NCI-H1092 (cell line): Measurements from ENCODE around the gene APOL4.
A peak's percentile ranks its signal among the peaks of the same experiment; 100 is the strongest.
"Not testable (repeated sequence)": the region's sequence is repeated elsewhere in the genome, so short reads cannot be mapped to it uniquely, and the experiment has no call there.

Source experiments
- DNase-seq: peaks from one replicate; lab custom pipeline; 2025; lab: John Stamatoyannopoulos, UW

Gene APOL4

DNA sequence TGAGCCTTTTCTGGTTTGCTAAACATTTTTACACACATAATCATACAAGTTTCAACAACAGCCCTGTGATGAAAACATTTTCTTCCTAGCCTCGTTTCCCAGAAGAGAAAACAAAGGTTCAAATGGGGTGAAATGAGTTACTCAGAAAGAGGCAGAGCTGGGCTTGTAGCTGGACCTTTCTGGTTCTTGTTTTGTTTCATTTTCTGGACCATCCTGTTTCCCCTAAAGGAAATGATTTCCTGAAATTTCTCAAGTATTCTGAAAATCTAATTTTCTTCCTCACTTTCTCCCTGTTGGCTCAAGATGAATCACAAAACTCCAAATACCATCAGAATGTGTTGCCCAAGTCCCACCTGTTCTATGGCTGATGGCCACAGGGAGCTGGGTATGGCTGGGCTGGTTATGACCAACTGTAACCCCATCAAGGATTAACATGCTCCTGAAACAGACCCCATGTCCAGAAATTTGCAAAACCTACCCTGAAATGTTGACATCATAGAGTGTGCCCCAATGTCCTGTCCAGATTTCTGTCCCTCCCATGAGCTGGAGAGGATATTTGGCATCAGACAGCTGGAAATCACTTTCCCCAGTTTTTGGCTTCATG, 6.7 kb upstream of the APOL4 start:
- no peak for DNase-seq

GRCh38 chr22:36206255-36206654, 4.6 kb upstream of the APOL4 start:
- no peak for DNase-seq

DNA sequence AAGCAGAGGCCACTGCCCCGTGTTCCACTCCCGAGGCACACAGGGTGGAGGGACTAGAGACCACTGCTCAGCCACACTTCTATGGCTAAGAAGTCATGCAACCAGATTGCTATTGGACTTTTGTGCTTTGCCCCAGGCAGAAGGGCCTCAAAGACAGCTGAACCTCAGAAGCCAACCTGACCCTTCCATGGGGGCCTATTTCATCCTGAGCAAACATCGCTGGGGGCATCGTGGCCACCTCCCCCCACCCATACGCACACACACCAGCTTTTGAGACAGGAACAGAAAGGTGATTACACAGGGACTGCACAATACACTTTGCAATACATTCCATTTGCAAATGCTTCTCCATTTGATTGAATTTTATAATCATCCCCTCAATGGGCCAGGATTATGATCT, 4.0 kb upstream of the APOL4 start:
- not testable (repeated sequence) for DNase-seq

DNA sequence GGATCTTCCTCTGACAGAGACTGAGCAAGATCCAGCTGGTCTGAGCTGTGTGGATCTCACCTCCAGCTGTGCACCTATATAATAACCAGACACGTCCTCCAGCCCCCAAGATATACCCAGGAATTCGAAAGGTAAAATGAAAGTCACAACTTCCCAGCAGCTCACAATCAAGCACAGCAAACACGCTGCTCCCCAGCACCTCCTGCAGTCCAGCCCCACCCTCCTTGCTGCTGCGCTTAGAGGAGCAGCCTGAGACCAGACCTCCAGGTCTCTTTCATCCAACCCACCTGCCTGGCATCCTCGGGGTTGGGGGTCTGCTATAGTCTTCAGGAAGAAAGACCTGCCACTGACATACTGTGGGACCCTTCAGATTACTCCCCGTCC, 3.0 kb upstream of the APOL4 start:
- DNase-seq, result no peak

GRCh38 chr22:36204001-36204631, 2.5 kb upstream of the APOL4 start:
- DNase-seq, result no peak

DNA sequence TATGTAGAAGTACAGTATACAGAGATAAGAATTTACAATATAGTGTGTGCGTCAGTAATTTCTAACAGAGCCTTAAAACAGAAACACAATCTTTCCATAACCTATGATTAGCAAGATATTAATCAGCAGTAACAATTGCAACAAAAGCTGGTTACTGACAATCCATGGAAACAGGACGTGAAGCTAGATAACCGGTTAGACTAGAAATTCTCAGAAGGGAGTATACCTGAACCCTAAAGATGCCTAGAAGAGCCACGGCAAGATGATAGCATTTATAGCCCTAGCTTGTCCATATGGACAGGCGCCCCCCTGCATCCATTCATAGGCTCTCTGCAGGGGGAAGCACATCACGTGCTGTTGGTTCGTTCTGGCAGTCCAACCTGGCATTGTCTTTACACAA, 1.8 kb upstream of the APOL4 start:
- not testable (repeated sequence) for DNase-seq

DNA sequence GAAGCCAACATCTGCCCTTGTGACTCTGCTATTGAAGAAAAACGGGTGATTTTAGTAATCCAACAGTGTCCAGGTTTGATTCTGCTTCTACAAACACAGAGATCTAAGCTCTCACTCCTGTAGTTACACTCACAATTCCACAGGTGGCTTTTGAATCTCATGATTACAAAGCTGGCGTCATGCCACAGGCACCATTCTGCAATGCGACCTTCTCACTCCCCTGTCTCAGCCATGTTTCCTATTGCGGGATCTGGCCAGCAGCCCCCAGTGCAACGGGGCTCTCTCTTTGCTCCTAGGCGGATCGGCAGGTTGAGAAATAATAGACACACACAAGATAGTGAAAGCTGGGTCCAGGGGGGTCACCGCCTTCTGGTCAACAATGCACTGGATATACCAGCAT, 1.3 kb upstream of the APOL4 start:
- peak; percentile 59 for DNase-seq

GRCh38 chr22:36201025-36201424, 584 bp downstream of the APOL4 start:
- not testable (repeated sequence) for DNase-seq

- DNase-seq, result no peak
Observed at GRCh38 chr22:36199001-36199551, 2.5 kb downstream of the APOL4 start.

- DNase-seq, result no peak
Observed at GRCh38 chr22:36198536-36198935, 3.1 kb downstream of the APOL4 start.

- DNase-seq, result no peak
Observed at GRCh38 chr22:36197514-36198146, 4.0 kb downstream of the APOL4 start.

DNA sequence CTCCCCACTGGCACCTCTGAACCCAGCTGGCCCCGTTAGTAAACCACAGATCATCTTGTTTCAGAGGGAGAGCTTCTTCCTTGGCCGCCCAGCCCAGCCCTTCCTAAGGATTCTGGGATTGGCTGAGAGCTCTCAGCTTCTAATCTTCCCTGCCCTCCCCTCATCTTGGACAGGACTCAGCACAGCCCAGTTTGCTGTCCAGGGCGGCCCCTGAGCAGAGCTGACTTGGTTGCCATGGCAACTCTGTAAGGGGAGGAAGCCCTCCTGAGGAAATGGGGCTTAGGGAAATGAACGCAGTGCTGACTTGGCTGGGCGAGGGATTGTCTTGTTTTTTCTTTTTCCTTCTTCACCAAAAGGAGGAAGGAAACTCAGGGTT, 4.6 kb downstream of the APOL4 start:
- peak; percentile 10 for DNase-seq

DNA sequence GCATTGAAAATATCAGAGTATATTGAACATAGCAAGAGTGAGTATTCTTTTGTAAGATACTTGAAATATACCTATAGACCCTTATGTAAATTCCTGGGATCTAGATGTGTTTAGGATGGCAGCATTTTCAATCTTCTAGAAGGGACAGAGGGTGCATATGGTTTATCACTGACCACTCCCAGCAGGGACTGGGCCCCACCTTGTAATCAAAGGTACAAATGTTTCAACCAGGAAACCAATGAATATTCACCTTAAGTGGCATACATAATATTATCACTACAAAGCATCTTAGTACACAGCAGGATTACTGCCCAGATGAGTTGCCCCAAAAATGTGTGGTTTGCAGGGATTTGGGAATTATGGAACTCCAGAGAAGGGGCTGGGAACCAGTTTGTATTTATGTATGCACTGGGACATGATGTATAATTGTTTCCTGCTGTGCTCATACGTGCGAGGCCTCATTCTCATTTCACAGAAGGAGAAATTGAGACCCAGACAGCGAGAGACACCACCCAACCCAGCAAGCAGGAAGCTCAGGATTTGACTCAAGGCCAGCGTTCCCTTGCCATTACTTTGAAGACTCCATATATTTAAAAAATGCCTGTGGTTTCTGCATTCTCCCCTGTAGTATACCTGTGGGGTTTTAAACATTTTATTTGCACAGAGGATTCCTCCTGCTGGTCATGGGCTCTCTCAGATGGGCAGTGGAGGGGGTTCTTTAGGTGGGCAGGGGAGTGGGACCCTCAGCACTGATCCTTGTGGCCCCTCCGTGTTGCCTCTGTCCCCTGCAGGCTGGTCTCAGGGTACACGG, 5.2 kb downstream of the APOL4 start:
- DNase-seq, result no peak

DNA sequence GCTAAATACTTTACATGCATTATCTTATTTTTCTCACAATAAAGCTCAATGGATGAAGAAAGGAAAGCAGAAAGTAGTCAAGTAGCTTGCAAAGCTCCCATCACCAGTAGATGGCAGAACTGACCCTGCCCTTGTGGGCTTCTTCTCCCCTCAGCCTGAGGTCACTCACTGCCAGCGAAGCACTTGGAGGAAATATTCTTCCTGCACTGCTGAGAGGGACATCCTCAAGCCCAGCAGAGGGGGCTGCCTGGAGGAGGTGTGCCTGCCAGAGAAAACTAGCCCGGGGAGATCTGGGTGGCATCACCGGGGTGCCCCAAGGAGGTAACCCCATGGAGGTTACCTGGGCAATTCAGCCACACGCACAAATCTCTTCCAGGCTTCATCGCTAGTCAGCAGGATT, 6.6 kb downstream of the APOL4 start:
- DNase-seq, result peak; percentile 35

GRCh38 chr22:36194385-36194784, 7.2 kb downstream of the APOL4 start:
- DNase-seq, result no peak

- no peak for DNase-seq
Observed at GRCh38 chr22:36193577-36193976, 8.0 kb downstream of the APOL4 start.

DNA sequence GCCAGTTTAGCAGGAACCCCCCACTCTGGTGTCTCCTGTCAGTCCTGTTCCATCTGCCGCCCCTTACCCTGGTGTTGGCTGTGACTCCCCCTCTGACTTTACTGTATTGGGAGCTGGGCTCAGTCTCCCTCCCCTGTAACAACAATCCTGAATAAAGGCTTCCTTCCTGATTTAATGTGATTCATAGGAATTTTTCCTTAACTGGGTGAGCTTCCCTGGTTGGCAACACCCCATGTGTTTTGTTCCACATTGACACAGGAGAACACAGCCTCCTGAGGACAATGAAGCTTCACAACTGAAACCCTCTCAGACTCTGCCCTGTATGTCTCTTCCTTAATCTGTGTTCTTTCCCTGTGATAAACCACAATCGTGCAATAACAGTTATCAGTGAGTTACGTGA, 8.4 kb downstream of the APOL4 start:
- no peak for DNase-seq

- no peak for DNase-seq
Observed at GRCh38 chr22:36192542-36192941, 9.1 kb downstream of the APOL4 start.

DNA sequence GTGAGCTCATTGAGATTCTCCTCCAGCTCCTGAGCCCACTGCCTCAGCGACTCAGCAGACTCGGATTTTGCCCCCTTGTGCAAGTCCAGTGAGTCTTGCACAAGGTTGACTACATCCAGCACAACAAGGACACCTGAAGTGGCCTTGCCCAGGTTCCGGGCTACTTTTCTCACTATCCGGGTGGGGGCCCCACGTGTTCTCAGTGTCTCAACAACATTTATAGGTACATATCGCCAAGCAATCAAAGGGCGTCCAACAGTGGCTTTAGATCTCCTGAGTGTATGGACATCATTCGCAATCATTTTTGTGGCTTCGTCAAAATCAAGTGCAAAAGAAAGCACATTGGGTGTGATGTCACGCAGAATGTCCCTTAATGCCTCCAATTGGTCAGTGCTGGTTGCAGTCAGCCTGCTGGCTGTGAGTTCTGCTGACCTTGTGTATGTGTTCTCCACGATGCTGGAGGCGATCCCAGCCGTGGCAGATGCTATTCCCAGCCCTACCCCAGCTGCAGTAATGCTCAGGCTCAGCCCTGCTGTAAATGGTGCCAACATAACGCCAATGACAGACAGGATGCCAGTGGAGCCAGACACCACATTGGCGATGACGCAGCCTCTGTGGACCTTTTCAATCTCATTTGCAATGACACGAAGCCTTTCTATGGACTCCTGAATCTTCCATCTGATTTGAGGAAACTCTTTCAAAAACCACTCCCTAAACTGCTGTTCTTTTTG, 10.3 kb downstream of the APOL4 start:
- no peak for DNase-seq

- DNase-seq, result not testable (repeated sequence)
Observed at GRCh38 chr22:36187862-36188261, 13.7 kb downstream of the APOL4 start.

DNA sequence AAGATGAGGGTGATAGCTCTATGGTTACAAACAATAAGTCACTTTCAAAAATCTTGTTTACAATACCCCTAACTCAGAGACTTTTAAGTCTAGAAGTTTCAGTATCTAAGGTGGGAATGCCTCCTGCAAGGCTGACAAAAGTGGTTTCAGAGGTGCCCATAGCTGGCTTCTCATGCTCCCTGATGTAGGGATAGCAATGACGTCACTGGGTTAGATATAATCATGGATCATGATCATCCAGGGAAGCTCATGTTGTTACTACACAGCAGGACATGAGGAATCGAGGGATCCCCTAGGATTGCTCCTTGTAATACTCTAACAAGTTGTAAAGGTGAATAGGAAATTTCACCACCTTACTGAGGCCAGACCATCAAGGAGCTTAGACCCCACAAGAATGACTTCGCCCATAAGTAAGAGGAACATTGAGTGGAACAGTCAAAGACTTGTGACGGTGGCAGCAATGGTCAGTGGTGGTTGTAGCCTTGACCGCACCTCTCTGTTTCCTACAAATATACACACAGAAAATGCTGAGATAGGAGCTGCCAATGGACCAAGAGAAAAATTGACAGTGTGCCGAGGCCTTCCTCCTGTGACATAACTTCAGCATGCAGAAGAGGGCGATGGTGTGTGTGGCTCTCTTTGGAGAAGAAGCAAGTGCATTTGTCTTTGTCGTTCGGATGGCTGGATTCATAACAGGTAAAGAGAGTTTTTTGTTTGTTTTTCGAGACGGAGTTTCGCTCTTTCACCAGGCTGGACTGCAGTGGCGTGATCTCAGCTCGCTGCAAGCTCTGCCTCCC, 15.6 kb downstream of the APOL4 start:
- DNase-seq, result no peak
